PC-9 (cell line): Measurements from ENCODE around the gene ANKS1B. TPM values are rescaled to one million over a fixed set of nuclear protein-coding genes. Genes with fewer than 3 reads are reported as not detected.

Source experiments
- BruUV-seq: library from RNA; stranded (reverse); fragments of 400-500 nt; replicated peaks from 2 replicates; lab custom pipeline; 2021; lab: Mats Ljungman, UMichigan
- CTCF ChIA-PET: fragments of 300-600 bp; sonication (Branson Sonifier 250); formaldehyde crosslinking; loops from one replicate; lab custom pipeline; 2022; ENCODE audit warnings: antibody characterized with exemption; lab: Charles Lee
- POLR2A ChIA-PET: fragments of 300-600 bp; sonication (Branson Sonifier 250); formaldehyde crosslinking; loops from one replicate; lab custom pipeline; 2022; ENCODE audit warnings: antibody characterized with exemption; ENCODE audit not compliant: unreplicated experiment; lab: Charles Lee
- DNase-seq, 2 experiments: peaks; one replicate each; pipeline versions ENCODE4 v3.0.0 to v3.0.0-alpha.2; 2015 to 2022; ENCODE audit warnings: mixed read lengths in 1 of 2
- H2AFZ ChIP-seq: fragments of 200-600 bp; sonication (generic); 2 replicates; pipeline ENCODE4 v1.8.1; 2017; ENCODE audit warnings: antibody characterized with exemption
- H3F3A ChIP-seq: fragments of 200-600 bp; sonication (generic); 2 replicates; pipeline ENCODE4 v1.8.1; 2017; ENCODE audit warnings: antibody characterized with exemption, mild to moderate bottlenecking, low read depth; ENCODE audit not compliant: insufficient read depth
- H3K27ac ChIP-seq: fragments of 200-600 bp; sonication (generic); 2 replicates; pipeline ENCODE4 v1.6.1; 2016; ENCODE audit warnings: mixed run types
- H3K27me3 ChIP-seq: fragments of 200-600 bp; sonication (generic); 2 replicates; pipeline ENCODE4 v1.6.1; 2016; ENCODE audit warnings: low read depth, mixed run types; ENCODE audit not compliant: insufficient read depth
- H3K36me3 ChIP-seq: fragments of 200-600 bp; sonication (generic); 2 replicates; pipeline ENCODE4 v1.6.1; 2016; ENCODE audit warnings: low read depth, mixed run types
- H3K4me1 ChIP-seq: fragments of 200-600 bp; sonication (generic); replicated peaks from 2 replicates; pipeline ENCODE4 v1.6.1; 2016; ENCODE audit warnings: mixed run types; ENCODE audit not compliant: insufficient read depth
- H3K4me2 ChIP-seq: fragments of 200-600 bp; sonication (generic); 2 replicates; pipeline ENCODE4 v1.6.1; 2017; ENCODE audit warnings: mixed run types
- H3K4me3 ChIP-seq: fragments of 200-600 bp; sonication (generic); 2 replicates; pipeline ENCODE4 v1.6.1; 2016; ENCODE audit warnings: mixed run types
- H3K79me2 ChIP-seq: fragments of 200-600 bp; sonication (generic); 2 replicates; pipeline ENCODE4 v1.6.1; 2017; ENCODE audit warnings: low read depth, mixed run types
- H3K9me2 ChIP-seq: fragments of 200-600 bp; sonication (generic); 2 replicates; pipeline ENCODE4 v1.8.1; 2017; ENCODE audit warnings: mild to moderate bottlenecking; ENCODE audit not compliant: insufficient read depth
- H3K9me3 ChIP-seq: fragments of 200-600 bp; sonication (generic); 2 replicates; pipeline ENCODE4 v1.8.1; 2016; ENCODE audit warnings: low read depth; ENCODE audit not compliant: insufficient read depth
- H4K20me1 ChIP-seq: fragments of 200-600 bp; sonication (generic); 2 replicates; pipeline ENCODE4 v1.8.1; 2017; ENCODE audit not compliant: insufficient read depth
- CTCF ChIP-seq: fragments of 200-600 bp; sonication (generic); conservative IDR thresholded peaks from 2 replicates; pipeline ENCODE4 v1.6.1; 2017; ENCODE audit warnings: mixed run types, antibody characterized with exemption, mild to moderate bottlenecking, moderate library complexity
- EZH2 ChIP-seq: fragments of 200-600 bp; sonication (generic); IDR thresholded peaks from 2 replicates; pipeline ENCODE4 v1.8.0; 2017; ENCODE audit warnings: antibody characterized with exemption, low read depth
- intact Hi-C: fragments of 100-400 bp; cut with micrococcal nuclease; formaldehyde crosslinking; loops from one replicate; pipeline ENCODE4 v1.10.0; 2022; ENCODE audit not compliant: unreplicated experiment
- total RNA-seq: library from RNA; stranded (reverse); gene quantifications from 2 replicates; pipeline ENCODE4 v1.2.3, GENCODE V29; 2021

The ANKS1B gene
- total RNA-seq, 1 experiment from 2014 or later, result not detected

GRCh38 chr12:98852181-98852580 is 1132.6 kb downstream of the ANKS1B start:
- Histone ChIP-seq H3K27ac (no peak overlapping the region), H4K20me1 (no peaks in the 10 kb centered on the region), H3K36me3 (no peaks in the 10 kb centered on the region), H3K9me3 (no peaks in the 10 kb centered on the region), H3K79me2 (no peaks in the 10 kb centered on the region), H3K4me3 (no peak overlapping the region), H3K27me3 (peaks cover 58% of the 10 kb centered on the region), H3K4me2 (no peak overlapping the region), H3K9me2 (no peaks in the 10 kb centered on the region), H2AFZ (no peak overlapping the region), H3F3A (no peaks in the 10 kb centered on the region), H3K4me1 (no peaks in the 10 kb centered on the region)
- intact Hi-C loops, result no loop called here
- no TSS peak for BruUV-seq
- DNase-seq, result no peak
- ChIA-PET POLR2A (no interaction called here), CTCF (no interaction called here)
- TF ChIP-seq CTCF, result no peak
- no peak for TF ChIP-seq EZH2

DNA sequence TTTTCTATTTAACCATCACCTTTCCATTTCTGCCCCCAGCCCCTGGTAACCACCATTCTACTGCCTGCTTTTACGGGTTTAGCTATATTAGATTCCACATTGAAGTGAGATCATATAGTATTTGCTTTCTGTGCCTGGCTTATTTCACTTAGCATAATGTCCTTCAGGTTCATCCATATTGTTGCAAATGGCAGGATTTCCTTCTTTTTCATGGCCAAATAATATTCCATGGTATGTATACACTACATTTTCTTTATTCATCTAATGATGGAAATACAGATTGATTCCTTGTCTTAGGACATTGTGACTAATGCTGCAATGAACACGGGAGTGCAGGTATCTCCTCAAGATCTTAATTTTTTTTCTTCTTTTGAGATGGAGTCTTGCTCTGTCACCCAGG is 1137.5 kb downstream of the ANKS1B start:
- H2AFZ ChIP-seq, result no peak overlapping the region
- ChIA-PET CTCF (no interaction called here), POLR2A (no interaction called here)
- H3K79me2 ChIP-seq, result no peaks in the 10 kb centered on the region
- intact Hi-C loops, result no loop called here
- no peak for TF ChIP-seq CTCF
- no peak for TF ChIP-seq EZH2
- no peaks in the 10 kb centered on the region for H3K9me3 ChIP-seq
- no peaks in the 10 kb centered on the region for H3K36me3 ChIP-seq
- H3K9me2 ChIP-seq, result no peaks in the 10 kb centered on the region
- no peaks in the 10 kb centered on the region for H3F3A ChIP-seq
- no peak for DNase-seq
- BruUV-seq, result no TSS peak
- no peak overlapping the region for H3K27ac ChIP-seq
- H3K4me1 ChIP-seq, result no peaks in the 10 kb centered on the region
- H3K4me2 ChIP-seq, result no peak overlapping the region
- H3K27me3 ChIP-seq, result peaks cover 41% of the 10 kb centered on the region
- H4K20me1 ChIP-seq, result no peaks in the 10 kb centered on the region
- no peak overlapping the region for H3K4me3 ChIP-seq

- DNase-seq, result no peak
- H3K9me2 ChIP-seq, result no peaks in the 10 kb centered on the region
- no TSS peak for BruUV-seq
- intact Hi-C loops, result no loop called here
- no peak for TF ChIP-seq CTCF
- TF ChIP-seq EZH2, result no peak
- POLR2A ChIA-PET, result no interaction called here
- H3K4me2 ChIP-seq, result no peak overlapping the region
- peaks cover 36% of the 10 kb centered on the region for H3K27me3 ChIP-seq
- no peak overlapping the region for H2AFZ ChIP-seq
- no peaks in the 10 kb centered on the region for H4K20me1 ChIP-seq
- no peaks in the 10 kb centered on the region for H3F3A ChIP-seq
- H3K9me3 ChIP-seq, result no peaks in the 10 kb centered on the region
- H3K27ac ChIP-seq, result no peak overlapping the region
- H3K4me1 ChIP-seq, result no peaks in the 10 kb centered on the region
- H3K36me3 ChIP-seq, result no peaks in the 10 kb centered on the region
- H3K79me2 ChIP-seq, result no peaks in the 10 kb centered on the region
- no peak overlapping the region for H3K4me3 ChIP-seq
- CTCF ChIA-PET, result no interaction called here
These were observed 1138.8 kb downstream of the ANKS1B start for GRCh38 chr12:98845957-98846356.
